Activated naive CD8-positive, alpha-beta T cell treated with anti-CD3 and anti-CD28 coated beads, Interleukin-2, amount 10 ng/mL, durations not matched to agents 7 days and 5 days (primary cell): ENCODE results near the gene SLC16A3. TPM values are rescaled to one million over a fixed set of nuclear protein-coding genes. Genes with fewer than 3 reads are reported as not detected.

ENCODE experiments used
- microRNA-seq: library from miRNA; unstranded; fragments of <30 nt; microRNA quantifications from one replicate; pipeline ENCODE4 v1.2.0, GENCODE V29; 2022
- total RNA-seq, 2 experiments: library from RNA; stranded (reverse); gene quantifications; one replicate each; pipeline ENCODE4 v1.2.3, GENCODE V29; 2021

Gene SLC16A3
- total RNA-seq, 2 experiments from 2014 or later, result 195 to 211 TPM

Small RNA genes lying within 50 kb of the gene (microRNA-seq; reads per million reads assigned to microRNA genes)
- gene MIR6787, result 2.8 reads per million

Other genes starting within 250 kb of the SLC16A3 start
- 10 to 100 TPM; 62.0 to 64.7 TPM for gene CENPX, start 206.2 kb upstream of the SLC16A3 start, total RNA-seq
- 10 to 100 TPM; 41.6 to 45.1 TPM for gene LRRC45, start 205.7 kb upstream of the SLC16A3 start, total RNA-seq
- gene RAC3, start 197.4 kb upstream of the SLC16A3 start, total RNA-seq, result 1 to 10 TPM; 6.7 to 7.6 TPM
- 100 to 1,000 TPM; 110 to 115 TPM for gene DCXR, start 191.3 kb upstream of the SLC16A3 start, total RNA-seq
- gene RFNG, start 177.2 kb upstream of the SLC16A3 start, total RNA-seq, result 10 to 100 TPM; 28.7 to 28.8 TPM
- 10 to 100 TPM; 76.0 to 79.8 TPM for gene GPS1, start 177.1 kb upstream of the SLC16A3 start, total RNA-seq
- gene DUS1L, start 163.2 kb upstream of the SLC16A3 start, total RNA-seq, result 100 to 1,000 TPM; 126 to 130 TPM
- 100 to 1,000 TPM; 154 to 163 TPM for gene FASN, start 130.8 kb upstream of the SLC16A3 start, total RNA-seq
- gene CCDC57, start 16.2 kb upstream of the SLC16A3 start, total RNA-seq, result 10 to 100 TPM; 79.5 to 81.7 TPM
- gene CSNK1D, start 44.7 kb downstream of the SLC16A3 start, total RNA-seq, result 100 to 1,000 TPM; 135 to 140 TPM
- 100 to 1,000 TPM; 286 to 320 TPM for gene CD7, start 88.6 kb downstream of the SLC16A3 start, total RNA-seq
- 1 to 10 TPM in 1 of 2 experiments, under 1 TPM in 1; 0.86 to 1.0 TPM for gene SECTM1, start 104.7 kb downstream of the SLC16A3 start, total RNA-seq
- gene TEX19, start 130.2 kb downstream of the SLC16A3 start, total RNA-seq, result not detected
- not detected for gene UTS2R, start 142.7 kb downstream of the SLC16A3 start, total RNA-seq
- 10 to 100 TPM; 84.1 to 84.8 TPM for gene HEXD, start 189.3 kb downstream of the SLC16A3 start, total RNA-seq
- 10 to 100 TPM; 24.4 to 27.4 TPM for gene OGFOD3, start 189.5 kb downstream of the SLC16A3 start, total RNA-seq
- 100 to 1,000 TPM; 301 to 323 TPM for gene CYBC1, start 221.7 kb downstream of the SLC16A3 start, total RNA-seq
- gene NARF, start 229.7 kb downstream of the SLC16A3 start, total RNA-seq, result 100 to 1,000 TPM; 106 to 121 TPM